SW480 (cell line): ENCODE results near the gene FAM53B.

Experiments
- DNase-seq: peaks from one replicate; pipeline ENCODE4 v3.0.0-alpha.2; 2016; ENCODE audit warnings: low spot score

FAM53B gene

GRCh38 chr10:124646483-124647352 lies 97.5 kb downstream of the FAM53B start:
- DNase-seq = no peak

GRCh38 chr10:124645467-124646095 lies 98.6 kb downstream of the FAM53B start:
- DNase-seq = no peak

DNA sequence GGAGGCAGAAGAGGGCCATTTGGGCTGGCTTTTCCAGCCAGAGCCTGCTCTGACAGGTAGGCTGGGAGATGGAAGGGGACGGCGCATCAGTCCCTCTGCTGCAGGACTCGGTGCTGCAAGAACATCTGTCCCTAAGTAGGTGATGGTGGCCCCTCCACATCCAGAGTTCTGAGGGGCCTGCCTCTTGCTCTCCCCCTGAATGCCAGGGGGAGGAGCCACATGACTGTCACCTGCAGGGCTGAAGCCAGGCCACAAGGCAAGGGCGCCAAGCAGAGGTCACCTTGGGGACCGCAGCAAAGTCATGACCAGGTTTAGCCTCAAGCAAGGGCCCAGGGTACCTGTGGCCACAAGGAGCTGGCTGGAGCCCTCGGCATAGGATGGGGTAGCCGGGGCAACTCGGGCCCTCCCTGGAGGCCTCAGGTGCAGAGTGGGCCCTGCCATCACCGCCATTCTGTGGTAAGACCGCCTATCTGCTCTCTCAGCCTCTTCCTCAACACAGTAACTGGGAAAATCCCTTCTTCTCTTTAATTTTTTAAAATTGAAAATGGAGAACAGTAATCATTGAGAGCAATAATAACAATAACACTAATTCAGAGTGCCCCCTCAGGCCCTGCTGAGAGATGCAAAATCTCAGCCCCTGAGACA lies 99.3 kb downstream of the FAM53B start:
- DNase-seq = no peak

DNA sequence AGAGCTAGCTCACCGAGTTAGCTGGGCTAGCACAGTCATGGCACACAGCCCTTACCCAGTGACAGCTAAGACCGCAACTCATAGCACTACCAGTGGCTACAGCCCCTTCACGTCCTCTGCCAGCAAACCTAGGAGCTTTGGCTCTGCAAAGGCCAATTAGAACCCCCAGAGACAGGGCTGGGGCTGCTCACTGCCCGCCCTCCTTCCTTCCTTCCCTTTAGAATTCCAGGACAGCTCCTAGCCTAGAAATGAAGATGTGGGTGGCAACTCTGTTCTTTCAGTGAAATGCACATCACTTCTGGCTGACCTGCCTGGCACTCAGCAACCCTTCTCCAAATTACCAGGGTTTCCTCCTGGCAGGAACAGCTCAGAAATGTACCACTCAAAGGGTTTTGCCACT lies 99.9 kb downstream of the FAM53B start:
- no peak for DNase-seq

- DNase-seq = no peak
These were observed 100.7 kb downstream of the FAM53B start for GRCh38 chr10:124643330-124644009.

DNA sequence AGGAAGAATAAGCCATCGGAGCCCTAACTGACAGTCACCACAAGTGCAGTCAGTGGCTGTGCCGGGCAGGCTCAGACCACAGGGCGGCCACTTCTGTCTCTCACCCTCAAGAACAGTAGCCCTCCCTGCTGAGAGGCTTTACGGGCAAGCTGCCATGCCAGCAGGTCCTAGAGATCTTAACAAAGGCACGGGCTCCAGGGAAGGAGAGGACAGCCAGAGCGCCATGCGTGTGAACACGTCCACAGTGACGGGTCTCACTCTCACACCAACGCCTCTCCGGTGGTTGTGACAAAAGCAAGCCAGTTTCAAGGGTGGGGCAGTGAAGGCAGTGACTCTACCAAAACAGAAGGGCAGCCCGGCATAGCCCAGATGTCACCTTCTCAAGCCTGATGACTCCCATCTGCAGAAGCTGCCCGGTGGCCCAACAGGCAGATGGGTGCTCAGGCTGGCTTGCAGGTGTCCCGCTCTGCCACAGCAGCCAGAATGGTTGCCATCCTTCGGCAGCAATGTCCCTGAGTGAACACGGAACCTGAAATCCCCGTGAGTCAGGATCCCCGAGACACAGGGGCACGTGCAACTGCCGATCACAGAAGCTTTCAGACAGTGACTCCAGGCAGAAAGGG lies 102.0 kb downstream of the FAM53B start:
- no peak for DNase-seq

DNA sequence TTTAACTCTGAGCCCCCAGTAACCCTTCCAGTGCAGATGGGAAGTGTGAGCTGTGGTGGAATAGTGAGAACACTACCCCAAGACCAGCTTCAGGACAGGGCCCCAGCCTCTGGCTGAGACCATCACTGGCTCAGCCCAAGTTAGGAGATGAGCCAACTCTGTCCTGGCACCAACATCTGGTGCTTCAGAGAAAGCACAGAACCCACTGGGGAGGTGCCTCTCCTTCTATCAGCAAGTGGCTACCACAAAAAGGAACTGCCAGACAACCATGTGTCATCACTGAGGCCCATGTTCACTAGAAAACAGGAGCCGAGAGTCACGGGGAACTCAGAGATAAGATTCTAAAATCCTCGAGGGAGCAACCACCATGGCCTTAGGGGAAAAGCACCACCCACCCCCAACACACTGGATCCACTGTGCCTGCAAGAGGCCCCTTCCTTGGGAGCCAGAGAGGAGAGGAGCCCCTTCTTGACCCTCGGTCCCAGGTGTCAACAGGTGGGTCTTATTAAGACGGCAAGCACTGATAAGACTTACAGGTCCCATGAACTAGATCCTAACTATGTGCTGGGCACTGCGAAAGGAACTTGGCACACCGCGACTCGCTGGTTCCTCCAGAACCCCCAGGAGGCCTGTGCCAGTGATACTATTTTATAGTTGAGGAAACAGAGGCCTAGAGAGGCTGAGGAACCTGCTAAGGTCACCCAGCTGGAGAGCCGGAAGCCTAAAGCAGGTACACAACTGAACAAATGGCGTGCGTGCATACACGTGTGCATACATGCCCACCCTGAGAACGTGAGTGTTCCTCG lies 102.7 kb downstream of the FAM53B start:
- no peak for DNase-seq

GRCh38 chr10:124640538-124641231 lies 103.5 kb downstream of the FAM53B start:
- no peak for DNase-seq

- no peak for DNase-seq
These were observed 104.1 kb downstream of the FAM53B start for GRCh38 chr10:124640056-124640455.

DNA sequence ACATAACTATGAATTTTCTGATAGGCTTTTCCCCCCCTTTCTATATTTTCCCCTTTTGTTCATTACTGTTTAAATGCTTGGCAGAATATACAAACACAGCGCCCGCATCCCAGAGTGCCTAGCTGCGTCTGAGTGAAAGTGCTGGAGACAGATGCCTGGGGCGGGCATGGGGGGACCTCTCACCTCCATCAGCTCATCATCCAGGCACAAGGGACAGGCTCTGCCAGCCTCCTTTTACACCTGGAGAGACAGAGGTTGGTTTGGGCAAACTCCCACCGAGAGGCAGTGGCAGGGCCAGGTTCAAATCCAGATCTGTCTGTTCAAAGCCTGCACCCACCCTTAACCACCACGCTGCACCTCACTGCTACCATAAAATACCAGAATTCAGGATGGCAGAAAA lies 104.5 kb downstream of the FAM53B start:
- no peak for DNase-seq

- no peak for DNase-seq
These were observed 105.0 kb downstream of the FAM53B start for GRCh38 chr10:124639206-124639605.

DNA sequence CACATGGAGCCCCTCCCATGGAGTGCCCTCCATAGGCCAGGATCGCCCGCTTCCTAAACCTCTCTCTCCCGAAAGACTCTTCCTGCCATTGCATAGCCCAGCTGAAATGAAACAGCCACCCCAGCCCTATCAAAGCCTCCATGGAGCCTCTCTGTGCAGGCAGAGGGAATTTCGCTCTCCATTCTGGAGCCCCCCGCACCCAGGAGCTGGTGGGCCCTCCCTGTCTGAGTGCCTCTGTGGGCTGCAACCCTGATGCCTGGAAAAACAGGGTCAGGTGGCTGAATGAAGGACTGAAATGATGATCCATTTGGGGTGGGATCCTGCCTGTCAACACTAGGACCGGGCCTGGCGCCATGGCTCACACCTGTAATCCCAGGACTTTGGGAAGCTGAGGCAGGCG lies 106.4 kb downstream of the FAM53B start:
- no peak for DNase-seq

GRCh38 chr10:124637091-124637700 lies 107.0 kb downstream of the FAM53B start:
- no peak for DNase-seq

DNA sequence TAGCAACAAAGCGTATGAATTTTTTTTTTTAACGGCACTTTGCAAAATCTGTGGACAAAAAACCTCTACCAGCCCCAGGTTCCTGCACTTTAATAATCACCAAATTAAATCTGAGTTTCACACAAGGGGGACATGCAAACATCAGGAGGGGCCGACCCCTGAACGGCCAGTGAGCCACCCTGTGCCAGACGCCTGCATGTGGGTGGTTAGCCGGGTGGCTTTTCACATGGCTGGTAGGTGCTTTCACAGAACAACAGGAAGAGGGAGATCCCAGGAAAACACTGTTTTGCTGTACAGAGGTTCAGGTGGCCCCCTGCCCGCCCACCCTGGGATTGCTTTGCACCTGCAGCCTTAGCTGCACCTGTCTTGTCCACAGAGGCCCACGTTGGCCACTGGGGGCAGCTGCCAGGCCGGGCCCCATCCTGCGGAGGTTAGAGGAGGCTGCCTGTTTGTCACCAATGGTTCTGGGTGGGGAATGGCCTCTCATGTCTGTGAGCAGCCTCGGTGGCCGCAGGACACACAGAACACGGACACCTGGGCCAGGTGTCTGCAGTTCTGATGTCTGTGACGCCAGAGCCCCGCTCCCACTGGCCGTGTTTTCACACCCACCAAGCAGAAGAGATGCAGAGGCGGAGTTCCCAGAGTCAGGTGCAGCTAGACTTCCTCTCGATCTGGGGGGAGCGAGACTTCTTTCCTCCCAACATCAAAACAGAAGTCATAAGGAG lies 107.7 kb downstream of the FAM53B start:
- no peak for DNase-seq

- no peak for DNase-seq
These were observed 111.6 kb downstream of the FAM53B start for GRCh38 chr10:124632566-124632965.

GRCh38 chr10:124632064-124632531 lies 112.1 kb downstream of the FAM53B start:
- DNase-seq = no peak

GRCh38 chr10:124630551-124630950 lies 113.6 kb downstream of the FAM53B start:
- DNase-seq = no peak

- DNase-seq = no peak
These were observed 114.3 kb downstream of the FAM53B start for GRCh38 chr10:124629842-124630241.

GRCh38 chr10:124629415-124629814 lies 114.8 kb downstream of the FAM53B start:
- no peak for DNase-seq
